Suprapubic skin (tissue), 3 donors: Measurements from ENCODE around the gene LRFN2.

ENCODE experiments used
- EP300 ChIP-seq: sonication (generic); formaldehyde crosslinking; IDR thresholded peaks from one replicate; pipeline ENCODE4 v1.6.1; 2017; ENCODE audit warnings: antibody characterized with exemption
- TF ChIP-seq, protein P1 (sequence below), 2 donors: fragments of 200-600 bp in 1 of 2; fragments of 450-650 bp in 1 of 2; sonication (generic) in 1 of 2; IDR thresholded peaks; one replicate each; pipeline ENCODE4 v1.5.1; 2016 to 2019; ENCODE audit warnings: antibody characterized with exemption in 2 of 2, mild to moderate bottlenecking in 1 of 2, moderate library complexity in 1 of 2

DNA sequence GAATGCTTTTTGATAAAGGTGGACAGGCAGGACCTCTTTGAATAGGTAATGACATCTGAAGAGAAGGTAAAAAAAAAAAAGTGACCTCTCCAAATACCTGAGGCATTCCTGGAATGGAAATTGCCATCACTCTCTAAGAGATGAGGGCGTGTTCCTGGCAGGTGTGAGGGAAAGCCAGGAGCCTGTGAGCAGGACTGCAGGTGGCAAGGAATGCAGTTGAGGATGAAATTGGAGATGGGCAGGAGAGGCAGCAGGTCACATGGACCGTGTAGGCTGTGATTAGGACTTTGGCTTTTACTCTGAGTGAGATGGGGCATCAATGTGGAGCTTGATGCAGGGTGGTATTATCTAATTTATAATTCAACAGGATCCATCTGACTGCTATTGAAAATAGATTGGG lies 227.4 kb downstream of the LRFN2 start:
- TF ChIP-seq, protein P1, sequence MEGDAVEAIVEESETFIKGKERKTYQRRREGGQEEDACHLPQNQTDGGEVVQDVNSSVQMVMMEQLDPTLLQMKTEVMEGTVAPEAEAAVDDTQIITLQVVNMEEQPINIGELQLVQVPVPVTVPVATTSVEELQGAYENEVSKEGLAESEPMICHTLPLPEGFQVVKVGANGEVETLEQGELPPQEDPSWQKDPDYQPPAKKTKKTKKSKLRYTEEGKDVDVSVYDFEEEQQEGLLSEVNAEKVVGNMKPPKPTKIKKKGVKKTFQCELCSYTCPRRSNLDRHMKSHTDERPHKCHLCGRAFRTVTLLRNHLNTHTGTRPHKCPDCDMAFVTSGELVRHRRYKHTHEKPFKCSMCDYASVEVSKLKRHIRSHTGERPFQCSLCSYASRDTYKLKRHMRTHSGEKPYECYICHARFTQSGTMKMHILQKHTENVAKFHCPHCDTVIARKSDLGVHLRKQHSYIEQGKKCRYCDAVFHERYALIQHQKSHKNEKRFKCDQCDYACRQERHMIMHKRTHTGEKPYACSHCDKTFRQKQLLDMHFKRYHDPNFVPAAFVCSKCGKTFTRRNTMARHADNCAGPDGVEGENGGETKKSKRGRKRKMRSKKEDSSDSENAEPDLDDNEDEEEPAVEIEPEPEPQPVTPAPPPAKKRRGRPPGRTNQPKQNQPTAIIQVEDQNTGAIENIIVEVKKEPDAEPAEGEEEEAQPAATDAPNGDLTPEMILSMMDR (IDR thresholded peaks at IDR 0.05): no peak
- TF ChIP-seq EP300: no peak
